ENCODE measurements around the gene HIBCH. TPM values are rescaled to one million over a fixed set of nuclear protein-coding genes. Genes with fewer than 3 reads are reported as not detected.

The HIBCH gene
- total RNA-seq, 5 donors from 2014 or later (not counting 1 experiment from before 2014, with no cell fraction given) = 15.5 to 19.8 (median 19.4) TPM

GRCh38 chr2:190217616-190218015 is 102.0 kb downstream of the HIBCH start:
- no peak overlapping the region for H3K27ac Mint-ChIP-seq
- peaks cover 23 to 30% (median 26%) of the 10 kb centered on the region in 3 donors for H3K4me1 Mint-ChIP-seq
- POLR2A ChIA-PET = interaction anchor here in 1 of 2 donors (0.6 kb wide), 1 partner anchor 681 kb away, joined by 3 read pairs; no protein-coding TSS in a partner anchor
- Histone ChIP-seq H3K9me3 (no peaks in the 10 kb centered on the region), H3K27me3 (replicated peaks in 1 of 2; ENCODE audit: control insufficient read depth in 2 of 2, extremely low read depth in 1 of 2, insufficient read depth in 2 of 2, low read length in 1 of 2) (no peaks in the 10 kb centered on the region), H3K4me1 (ENCODE audit: control insufficient read depth in 1 of 2, extremely low read depth in 1 of 2, insufficient read depth in 2 of 2, low read length in 2 of 2) (peaks cover 0 to 27% of the 10 kb centered on the region in 2 experiments), H3K36me3 (ENCODE audit: control insufficient read depth in 2 of 2, extremely low read depth in 1 of 2, insufficient read depth in 1 of 2, low read length in 1 of 2) (peaks cover 0 to 4% of the 10 kb centered on the region in 2 donors), H3K4me3 (ENCODE audit: control insufficient read depth in 1 of 2, extremely low read depth in 1 of 2, low read length in 1 of 2) (no peak overlapping the region), H3K27ac (ENCODE audit: low read length) (no peak overlapping the region)
- no peaks in the 10 kb centered on the region for H3K9me3 Mint-ChIP-seq
- DNase-seq (no peak), ATAC-seq (replicated peaks in 1 of 4) (no peak)
- 100% methylated on average over 1 of the region's 7 CpGs for WGBS (ENCODE audit: insufficient coverage)
- H3K36me3 Mint-ChIP-seq = peaks cover 56% of the 10 kb centered on the region
- H3K4me3 Mint-ChIP-seq = no peak overlapping the region
- CTCF ChIA-PET = no interaction called here
- H3K27me3 Mint-ChIP-seq = no peaks in the 10 kb centered on the region

GRCh38 chr2:190216829-190217228 is 102.8 kb downstream of the HIBCH start:
- ChIA-PET CTCF (no interaction called here), POLR2A (interaction anchor here in 1 of 2 donors (0.6 kb wide), 1 partner anchor 18 kb away, joined by 8 read pairs; no protein-coding TSS in a partner anchor)
- Histone ChIP-seq H3K27me3 (replicated peaks in 1 of 2; ENCODE audit: control insufficient read depth in 2 of 2, extremely low read depth in 1 of 2, insufficient read depth in 2 of 2, low read length in 1 of 2) (no peaks in the 10 kb centered on the region), H3K27ac (ENCODE audit: low read length) (no peak overlapping the region), H3K4me1 (ENCODE audit: control insufficient read depth in 1 of 2, extremely low read depth in 1 of 2, insufficient read depth in 2 of 2, low read length in 2 of 2) (peaks cover 0 to 27% of the 10 kb centered on the region in 2 experiments), H3K9me3 (no peaks in the 10 kb centered on the region), H3K4me3 (ENCODE audit: control insufficient read depth in 1 of 2, extremely low read depth in 1 of 2, low read length in 1 of 2) (no peak overlapping the region), H3K36me3 (ENCODE audit: control insufficient read depth in 2 of 2, extremely low read depth in 1 of 2, insufficient read depth in 1 of 2, low read length in 1 of 2) (peaks cover 0 to 7% of the 10 kb centered on the region in 2 donors)
- no peaks in the 10 kb centered on the region for H3K27me3 Mint-ChIP-seq
- ATAC-seq (replicated peaks in 1 of 4) = no peak
- DNase-seq = peak in 4 of 35 experiments; percentile 2 to 8 (median 6)
- H3K9me3 Mint-ChIP-seq = no peaks in the 10 kb centered on the region
- H3K27ac Mint-ChIP-seq = no peak overlapping the region
- H3K36me3 Mint-ChIP-seq = peaks cover 48% of the 10 kb centered on the region
- peaks cover 23 to 30% (median 26%) of the 10 kb centered on the region in 3 donors for H3K4me1 Mint-ChIP-seq
- WGBS (ENCODE audit: insufficient coverage) = 57% methylated on average over 2 of the region's 3 CpGs
- no peak overlapping the region for H3K4me3 Mint-ChIP-seq

- Mint-ChIP-seq H3K27me3 (no peaks in the 10 kb centered on the region), H3K4me1 (peaks cover 23 to 30% (median 26%) of the 10 kb centered on the region in 3 donors), H3K9me3 (no peaks in the 10 kb centered on the region), H3K27ac (no peak overlapping the region), H3K36me3 (peaks cover 41% of the 10 kb centered on the region), H3K4me3 (peak overlapping the region in 1 of 3 donors; percentile 1)
- 42% methylated on average over 3 of the region's 3 CpGs for WGBS (ENCODE audit: insufficient coverage)
- CTCF ChIA-PET = no interaction called here
- no peak for DNase-seq
- no peak for ATAC-seq (replicated peaks in 1 of 4)
- no peak overlapping the region for H3K4me3 ChIP-seq (ENCODE audit: control insufficient read depth in 1 of 2, extremely low read depth in 1 of 2, low read length in 1 of 2)
- peaks cover 0 to 15% of the 10 kb centered on the region in 2 donors for H3K36me3 ChIP-seq (ENCODE audit: control insufficient read depth in 2 of 2, extremely low read depth in 1 of 2, insufficient read depth in 1 of 2, low read length in 1 of 2)
- POLR2A ChIA-PET = interaction anchor here in 1 of 2 donors (0.7 kb wide), 1 partner anchor 770 kb away, joined by 5 read pairs; no protein-coding TSS in a partner anchor
- no peak overlapping the region for H3K27ac ChIP-seq (ENCODE audit: low read length)
- H3K27me3 ChIP-seq (replicated peaks in 1 of 2; ENCODE audit: control insufficient read depth in 2 of 2, extremely low read depth in 1 of 2, insufficient read depth in 2 of 2, low read length in 1 of 2) = no peaks in the 10 kb centered on the region
- H3K9me3 ChIP-seq = no peaks in the 10 kb centered on the region
- H3K4me1 ChIP-seq (ENCODE audit: control insufficient read depth in 1 of 2, extremely low read depth in 1 of 2, insufficient read depth in 2 of 2, low read length in 2 of 2) = peaks cover 0 to 27% of the 10 kb centered on the region in 2 experiments
Observed at GRCh38 chr2:190215620-190216019, 104.0 kb downstream of the HIBCH start.

- Mint-ChIP-seq H3K4me3 (no peak overlapping the region), H3K27me3 (no peaks in the 10 kb centered on the region), H3K9me3 (no peaks in the 10 kb centered on the region), H3K27ac (no peak overlapping the region), H3K36me3 (peaks cover 32% of the 10 kb centered on the region), H3K4me1 (peaks cover 23 to 30% (median 26%) of the 10 kb centered on the region in 3 donors)
- ChIA-PET CTCF (no interaction called here), POLR2A (no interaction called here)
- no peaks in the 10 kb centered on the region for H3K27me3 ChIP-seq (replicated peaks in 1 of 2; ENCODE audit: control insufficient read depth in 2 of 2, extremely low read depth in 1 of 2, insufficient read depth in 2 of 2, low read length in 1 of 2)
- peaks cover 0 to 15% of the 10 kb centered on the region in 2 donors for H3K36me3 ChIP-seq (ENCODE audit: control insufficient read depth in 2 of 2, extremely low read depth in 1 of 2, insufficient read depth in 1 of 2, low read length in 1 of 2)
- 100% methylated on average over 1 of the region's 7 CpGs for WGBS (ENCODE audit: insufficient coverage)
- H3K27ac ChIP-seq (ENCODE audit: low read length) = no peak overlapping the region
- H3K4me3 ChIP-seq (ENCODE audit: control insufficient read depth in 1 of 2, extremely low read depth in 1 of 2, low read length in 1 of 2) = no peak overlapping the region
- DNase-seq = no peak
- H3K4me1 ChIP-seq (ENCODE audit: control insufficient read depth in 1 of 2, extremely low read depth in 1 of 2, insufficient read depth in 2 of 2, low read length in 2 of 2) = peaks cover 0 to 27% of the 10 kb centered on the region in 2 experiments
- ATAC-seq (replicated peaks in 1 of 4) = peak in 1 of 4 experiments; percentile 40
- H3K9me3 ChIP-seq = no peaks in the 10 kb centered on the region
Observed at GRCh38 chr2:190214426-190215194, 105.0 kb downstream of the HIBCH start.

- Histone ChIP-seq H3K9me3 (no peaks in the 10 kb centered on the region), H3K27ac (ENCODE audit: low read length) (no peak overlapping the region), H3K4me3 (ENCODE audit: control insufficient read depth in 1 of 2, extremely low read depth in 1 of 2, low read length in 1 of 2) (no peak overlapping the region), H3K4me1 (ENCODE audit: control insufficient read depth in 1 of 2, extremely low read depth in 1 of 2, insufficient read depth in 2 of 2, low read length in 2 of 2) (peaks cover 0 to 27% of the 10 kb centered on the region in 2 experiments), H3K27me3 (replicated peaks in 1 of 2; ENCODE audit: control insufficient read depth in 2 of 2, extremely low read depth in 1 of 2, insufficient read depth in 2 of 2, low read length in 1 of 2) (no peaks in the 10 kb centered on the region), H3K36me3 (ENCODE audit: control insufficient read depth in 2 of 2, extremely low read depth in 1 of 2, insufficient read depth in 1 of 2, low read length in 1 of 2) (peaks cover 5 to 15% of the 10 kb centered on the region in 2 donors)
- Mint-ChIP-seq H3K4me1 (peaks cover 23 to 30% (median 26%) of the 10 kb centered on the region in 3 donors), H3K9me3 (no peaks in the 10 kb centered on the region), H3K4me3 (no peak overlapping the region), H3K36me3 (peaks cover 23% of the 10 kb centered on the region), H3K27me3 (no peaks in the 10 kb centered on the region), H3K27ac (no peak overlapping the region)
- ChIA-PET CTCF (no interaction called here), POLR2A (no interaction called here)
- DNase-seq = no peak
- WGBS (ENCODE audit: insufficient coverage) = 100% methylated on average over 14 of the region's 19 CpGs
- no peak for ATAC-seq (replicated peaks in 1 of 4)
Observed at GRCh38 chr2:190213441-190214335, 105.9 kb downstream of the HIBCH start.

GRCh38 chr2:190210471-190210870 is 109.2 kb downstream of the HIBCH start:
- Histone ChIP-seq H3K4me3 (ENCODE audit: control insufficient read depth in 1 of 2, extremely low read depth in 1 of 2, low read length in 1 of 2) (no peak overlapping the region), H3K27ac (ENCODE audit: low read length) (no peak overlapping the region), H3K4me1 (ENCODE audit: control insufficient read depth in 1 of 2, extremely low read depth in 1 of 2, insufficient read depth in 2 of 2, low read length in 2 of 2) (peaks cover 0 to 17% of the 10 kb centered on the region in 2 experiments), H3K27me3 (replicated peaks in 1 of 2; ENCODE audit: control insufficient read depth in 2 of 2, extremely low read depth in 1 of 2, insufficient read depth in 2 of 2, low read length in 1 of 2) (no peaks in the 10 kb centered on the region), H3K36me3 (ENCODE audit: control insufficient read depth in 2 of 2, extremely low read depth in 1 of 2, insufficient read depth in 1 of 2, low read length in 1 of 2) (peaks cover 8 to 15% of the 10 kb centered on the region in 2 donors), H3K9me3 (no peaks in the 10 kb centered on the region)
- DNase-seq (no peak), ATAC-seq (replicated peaks in 1 of 4) (no peak)
- POLR2A ChIA-PET = no interaction called here
- Mint-ChIP-seq H3K4me3 (no peak overlapping the region), H3K4me1 (peaks cover 10 to 16% (median 11%) of the 10 kb centered on the region in 3 donors), H3K36me3 (peaks cover 18% of the 10 kb centered on the region), H3K27me3 (no peaks in the 10 kb centered on the region), H3K9me3 (no peaks in the 10 kb centered on the region), H3K27ac (no peak overlapping the region)
- WGBS (ENCODE audit: insufficient coverage) = 91% methylated on average over 2 of the region's 2 CpGs
- CTCF ChIA-PET = no interaction called here
